ENCODE measurements around the gene TBX1. TPM values are rescaled to one million over a fixed set of nuclear protein-coding genes. Genes with fewer than 3 reads are reported as not detected.

Gene TBX1
- total and polyA plus RNA-seq, 2 of the 8 experiments (the other 6 are each of a cell fraction or from before 2014, with no cell fraction given): 0.28 TPM; not detected in 1

DNA sequence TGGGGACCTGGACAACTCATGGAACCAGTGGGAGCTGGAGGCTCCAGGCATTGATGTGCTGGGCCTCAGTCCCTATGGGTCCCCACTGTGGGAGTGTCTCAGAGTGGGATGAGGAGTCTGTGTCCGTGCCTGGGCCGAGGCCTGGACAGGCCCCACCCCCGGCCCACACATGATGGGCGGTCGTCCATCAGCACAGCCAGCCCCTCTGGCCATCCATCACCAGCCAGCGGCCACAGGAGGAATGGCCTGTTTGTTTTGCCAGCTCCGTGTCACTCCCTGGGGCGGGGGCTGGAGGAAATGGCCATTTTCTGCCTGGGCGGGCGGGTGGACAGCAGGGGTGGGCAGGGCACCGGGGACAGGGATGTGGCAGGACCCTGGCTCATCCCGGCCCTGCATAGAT, 13.0 kb upstream of the TBX1 start (continued):
- no peak for TF ChIP-seq BRCA1 (IDR thresholded peaks at IDR 0.05; ENCODE audit: low read depth, low read length)
